GM19023 (cell line): ENCODE measurements around the gene OR51E2.
"Not testable (repeated sequence)": the region's sequence is repeated elsewhere in the genome, so short reads cannot be mapped to it uniquely, and the experiment has no call there.

ENCODE experiments used
- ATAC-seq: cut with Tn5 transposase; IDR thresholded peaks from one replicate; pipeline ENCODE4 v1.9.1; 2021; ENCODE audit warnings: mild to moderate bottlenecking, moderate library complexity; ENCODE audit not compliant: unreplicated experiment

Gene OR51E2, protein sequence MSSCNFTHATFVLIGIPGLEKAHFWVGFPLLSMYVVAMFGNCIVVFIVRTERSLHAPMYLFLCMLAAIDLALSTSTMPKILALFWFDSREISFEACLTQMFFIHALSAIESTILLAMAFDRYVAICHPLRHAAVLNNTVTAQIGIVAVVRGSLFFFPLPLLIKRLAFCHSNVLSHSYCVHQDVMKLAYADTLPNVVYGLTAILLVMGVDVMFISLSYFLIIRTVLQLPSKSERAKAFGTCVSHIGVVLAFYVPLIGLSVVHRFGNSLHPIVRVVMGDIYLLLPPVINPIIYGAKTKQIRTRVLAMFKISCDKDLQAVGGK

DNA sequence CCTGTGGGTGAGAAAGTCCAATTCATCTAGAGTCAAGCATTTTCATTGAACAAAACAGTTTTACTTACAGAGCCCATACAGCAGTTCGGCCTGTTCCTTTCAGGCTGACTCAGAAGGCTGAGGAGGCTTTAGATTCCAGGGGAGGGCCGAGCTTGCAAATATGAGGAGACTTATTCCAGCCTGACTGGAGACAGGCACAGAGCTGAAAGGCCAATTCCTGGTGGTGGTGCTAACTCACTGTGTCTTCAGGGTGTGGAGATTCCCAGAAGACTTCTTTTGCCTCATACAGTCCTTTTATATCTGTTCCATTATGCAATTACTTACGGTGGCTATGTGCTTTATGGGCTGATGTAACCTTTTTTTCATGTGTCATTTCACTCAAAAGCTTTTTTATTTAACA lies at the start of gene OR51E2:
Gene OR51E2 (minus strand): TSS at position 269 of the 400 bp plus-strand sequence. CDS start 15,142 bp downstream, outside the sequence.
- ATAC-seq = no peak

DNA sequence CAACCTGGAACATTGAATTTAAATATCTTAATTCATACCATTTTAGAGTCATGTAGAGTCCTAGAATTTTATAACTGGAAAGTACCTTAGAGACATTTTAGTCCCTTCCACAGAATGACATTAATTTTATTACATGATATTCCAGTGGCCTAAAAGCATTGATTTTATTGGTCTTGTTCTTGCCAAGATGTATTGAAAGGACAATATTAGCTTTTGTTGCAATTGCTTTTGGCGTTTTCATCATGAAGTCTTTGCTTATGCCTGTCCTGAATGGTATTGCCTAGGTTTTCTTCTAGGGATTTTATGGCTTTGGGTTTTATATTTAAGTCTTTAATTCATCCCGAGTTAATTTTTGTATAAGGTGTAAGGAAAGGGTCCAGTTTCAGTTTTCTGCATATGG lies 43.1 kb upstream of the OR51E2 start:
- ATAC-seq = no peak

DNA sequence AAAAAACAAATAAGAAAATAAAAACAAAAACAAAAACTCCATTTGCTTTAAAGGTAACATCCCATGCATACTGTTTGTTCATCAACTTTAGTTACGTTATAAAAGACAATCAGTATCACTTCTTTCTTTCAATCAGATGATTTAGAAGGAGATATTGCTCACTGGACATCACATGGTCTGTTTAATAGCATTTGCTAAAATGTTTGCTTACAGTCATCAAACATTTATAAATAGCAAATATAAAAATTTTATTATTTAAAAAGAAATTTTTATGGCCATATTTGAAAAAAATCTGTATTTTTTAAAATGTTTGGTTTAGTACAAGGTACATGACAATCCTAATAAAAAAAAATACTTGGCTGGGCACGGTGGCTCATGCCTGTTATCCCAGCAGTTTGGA lies 29.5 kb upstream of the OR51E2 start:
- ATAC-seq = no peak

DNA sequence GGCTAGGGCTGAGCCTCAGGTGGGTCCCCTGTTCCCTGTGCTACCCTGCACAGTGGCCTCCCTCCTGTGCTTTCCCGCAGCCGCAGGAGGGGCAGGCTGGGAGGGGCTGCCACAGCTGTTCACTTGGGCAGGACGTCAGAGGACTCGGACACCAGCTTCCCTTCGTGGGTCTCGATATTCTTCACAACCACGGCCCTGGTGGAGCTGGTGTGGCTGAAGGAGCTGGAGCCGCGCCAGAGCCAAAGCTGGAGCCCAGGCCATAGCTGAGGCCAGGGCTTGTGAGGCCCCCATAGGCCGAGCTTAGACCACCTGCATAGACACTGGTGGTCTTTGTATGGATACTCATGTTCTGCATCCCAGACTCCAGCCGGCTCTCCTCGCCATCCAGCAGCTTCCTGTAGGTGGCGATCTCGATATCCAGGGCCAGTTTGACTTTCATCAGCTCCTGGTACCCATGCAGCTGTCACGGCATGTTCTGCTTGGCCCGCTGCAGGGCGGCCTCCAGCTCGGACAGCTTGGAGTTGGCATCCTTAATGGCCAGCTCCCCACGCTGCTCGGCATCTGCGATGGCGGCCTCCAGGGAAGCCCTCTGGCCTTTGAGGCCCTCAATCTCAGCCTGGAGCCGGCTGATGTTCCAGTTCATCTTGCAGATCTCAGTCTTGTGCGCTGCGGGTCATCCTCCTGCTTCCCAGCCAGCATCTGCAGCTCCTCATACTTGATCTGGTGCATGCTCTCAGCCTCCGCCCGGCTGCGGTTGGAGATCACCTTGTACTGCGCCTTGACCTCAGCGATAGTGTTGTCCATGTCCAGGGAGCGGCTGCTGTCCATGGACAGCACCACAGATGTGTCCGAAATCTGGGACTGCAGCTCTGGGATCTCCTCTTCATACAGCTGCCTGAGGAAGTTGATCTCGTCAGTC lies 25.2 kb upstream of the OR51E2 start:
- not testable (repeated sequence) for ATAC-seq

DNA sequence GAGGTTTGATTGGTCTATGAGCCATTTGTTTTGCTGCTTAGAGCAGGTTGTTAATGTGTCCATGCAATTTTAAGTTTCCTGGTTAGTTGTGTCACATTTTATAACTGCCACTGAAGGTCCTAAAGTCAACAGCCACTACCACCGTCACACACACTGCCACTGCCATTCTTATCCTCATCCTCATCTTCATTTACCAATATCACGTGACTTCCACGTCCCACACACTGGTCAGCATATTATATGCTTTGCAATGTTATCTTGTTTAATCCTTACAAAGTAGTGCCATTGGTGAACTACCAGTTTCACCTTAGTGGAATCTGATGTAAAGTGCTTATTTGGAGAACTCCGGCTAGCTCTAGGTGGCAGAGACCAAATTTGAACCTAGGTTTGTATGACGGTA lies 16.6 kb upstream of the OR51E2 start:
- ATAC-seq = no peak

DNA sequence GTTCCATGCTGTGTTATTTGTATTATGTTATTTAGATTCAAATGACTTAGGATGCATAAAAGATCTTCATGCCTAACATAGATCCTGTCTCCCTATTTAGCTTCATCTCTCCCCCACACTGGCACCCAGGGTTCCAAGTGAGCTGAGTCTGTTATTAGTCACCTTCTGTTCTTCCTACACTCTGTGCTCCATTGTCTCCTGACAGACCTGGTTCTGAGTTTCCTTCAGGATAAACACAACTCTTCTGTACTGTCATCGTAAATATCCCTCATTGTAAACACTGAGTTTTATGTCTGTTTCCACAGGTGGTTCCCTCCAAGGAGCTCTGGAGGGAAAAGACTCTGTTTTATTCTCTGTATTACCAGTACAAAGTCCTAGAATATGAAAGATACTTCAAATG lies 15.6 kb upstream of the OR51E2 start:
- no peak for ATAC-seq

DNA sequence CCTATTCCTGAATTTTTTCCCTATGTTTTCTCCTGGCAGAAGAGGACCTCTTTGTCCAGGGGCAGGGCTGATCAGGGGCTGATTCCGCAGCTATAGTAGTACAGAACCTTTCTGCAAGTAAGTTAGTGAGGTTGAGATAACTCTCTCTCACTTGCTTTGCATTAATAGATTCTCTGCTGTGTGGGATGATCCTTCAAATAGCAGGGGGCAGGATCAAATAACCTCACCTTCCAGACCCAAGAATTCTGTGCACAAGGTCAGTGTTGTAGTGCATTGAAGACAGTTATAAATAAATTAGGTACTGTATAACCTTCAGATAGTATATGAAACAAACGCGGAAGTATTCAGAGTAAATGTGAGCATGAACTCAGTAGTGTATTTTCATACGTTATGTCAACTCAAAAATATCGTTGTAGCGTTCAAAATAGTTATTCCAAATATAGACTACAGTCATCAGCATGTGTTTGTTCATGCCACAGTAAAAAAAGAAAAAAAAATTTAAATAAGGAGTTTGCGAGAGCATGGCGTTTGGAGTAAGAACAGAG lies 7.2 kb upstream of the OR51E2 start:
- ATAC-seq = no peak

DNA sequence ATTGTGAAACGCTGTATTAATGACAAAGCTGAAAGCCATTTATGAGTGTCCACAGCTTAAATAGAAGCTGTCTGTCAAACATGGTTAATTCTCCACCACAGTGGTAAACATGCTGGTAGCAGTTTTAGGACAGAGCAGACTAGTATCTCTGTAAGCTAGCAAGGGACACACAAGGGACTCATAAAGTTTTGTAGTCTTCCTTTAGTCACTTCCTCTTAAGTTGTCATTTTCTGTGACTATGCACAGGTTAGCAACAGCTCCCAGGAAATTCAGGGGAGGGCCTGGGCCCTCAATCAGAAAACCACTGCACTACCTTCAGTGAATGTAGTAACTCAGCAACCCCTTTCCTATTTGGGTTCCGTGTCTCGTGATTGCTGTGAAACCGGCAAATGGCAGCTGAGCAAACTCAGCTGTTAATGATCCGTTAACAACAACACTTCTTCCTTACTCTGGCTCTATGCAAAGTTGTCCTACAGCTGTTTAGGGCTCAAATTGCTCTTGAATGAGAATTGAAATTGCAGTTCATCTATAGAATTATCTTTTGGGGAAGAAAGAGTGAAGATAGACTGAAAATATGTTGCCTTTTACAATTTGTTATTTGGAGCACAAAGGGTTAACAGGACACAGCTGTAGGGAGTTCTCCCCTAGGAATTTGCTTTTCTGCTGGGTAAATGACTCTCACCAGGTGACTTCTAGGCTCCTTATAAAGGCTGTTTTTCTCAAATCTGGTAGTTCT lies 6.6 kb upstream of the OR51E2 start, which contains the start of gene MMP26:
Gene MMP26 (plus strand): TSS at position 731 of the 736 bp plus-strand sequence.
- ATAC-seq = peak; percentile 68

DNA sequence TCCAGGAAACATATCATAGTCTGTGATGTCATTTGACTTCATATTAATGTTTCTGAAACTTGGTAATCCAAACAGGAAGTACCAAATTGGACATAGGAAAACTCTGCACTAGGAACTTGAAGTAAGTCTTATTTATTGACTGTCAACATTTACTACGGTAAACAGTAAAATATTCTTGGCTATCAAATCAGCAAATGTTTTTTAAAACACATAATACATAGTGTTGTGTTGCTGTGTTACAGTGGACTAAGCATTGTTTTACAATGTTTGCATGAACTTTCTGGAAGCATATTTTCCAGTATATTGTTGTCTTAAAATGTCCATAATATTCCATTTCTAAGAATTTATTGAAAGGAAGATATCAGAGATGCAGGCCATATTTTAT lies 2.8 kb upstream of the OR51E2 start:
- ATAC-seq = no peak

DNA sequence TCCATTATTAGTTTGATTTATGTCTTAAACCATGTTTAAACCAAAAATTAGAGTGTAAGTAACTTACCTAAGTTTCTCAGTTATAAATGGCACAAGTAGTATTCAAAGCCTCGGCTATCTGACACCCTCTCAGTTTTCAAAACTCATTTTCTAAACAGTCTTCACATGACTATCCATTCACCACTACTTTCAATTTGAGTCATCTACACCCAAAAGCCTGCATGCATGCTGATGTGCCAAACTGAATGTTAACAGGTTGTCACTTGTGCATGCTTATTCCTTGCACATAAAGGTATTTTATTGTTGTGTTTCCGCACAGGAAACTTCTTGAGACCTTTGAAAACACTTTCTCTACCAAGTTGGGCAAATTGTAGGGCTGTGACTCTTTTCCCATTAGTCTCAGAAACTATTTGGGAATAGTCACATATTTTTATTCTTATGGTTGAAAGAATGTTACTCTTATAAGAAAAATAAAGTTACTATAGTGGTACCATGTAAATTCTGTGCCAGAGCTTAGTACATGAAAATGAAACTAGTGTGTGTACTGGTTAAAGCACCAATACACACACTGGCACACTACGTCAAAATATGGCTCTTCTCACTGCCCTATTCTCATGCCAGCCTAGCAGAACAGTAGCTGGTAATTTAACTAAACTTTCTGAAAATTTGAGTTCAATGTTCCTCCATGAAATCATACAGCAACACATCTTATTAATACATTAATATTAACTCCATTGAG lies 2.2 kb upstream of the OR51E2 start:
- ATAC-seq = peak; percentile 70

DNA sequence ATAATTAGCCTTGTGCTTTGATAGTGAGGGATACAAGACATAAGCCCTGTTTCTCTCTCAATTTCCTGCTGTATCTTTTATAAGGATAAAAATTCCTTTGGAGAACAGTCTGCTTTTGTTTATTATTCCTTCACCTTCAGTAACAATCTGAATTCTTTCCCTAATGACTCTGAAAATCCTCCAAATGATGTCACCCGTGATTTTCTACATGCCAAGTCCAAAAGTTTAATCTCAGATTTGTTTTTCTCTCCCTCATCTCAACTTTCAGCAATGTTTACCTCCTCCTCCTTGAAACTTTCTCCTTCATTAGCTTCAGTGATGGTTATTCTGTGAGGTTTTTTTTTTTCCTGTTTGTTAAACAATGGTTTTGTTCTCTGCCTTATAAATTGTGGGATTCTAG lies 2.2 kb downstream of the OR51E2 start:
- ATAC-seq = no peak

DNA sequence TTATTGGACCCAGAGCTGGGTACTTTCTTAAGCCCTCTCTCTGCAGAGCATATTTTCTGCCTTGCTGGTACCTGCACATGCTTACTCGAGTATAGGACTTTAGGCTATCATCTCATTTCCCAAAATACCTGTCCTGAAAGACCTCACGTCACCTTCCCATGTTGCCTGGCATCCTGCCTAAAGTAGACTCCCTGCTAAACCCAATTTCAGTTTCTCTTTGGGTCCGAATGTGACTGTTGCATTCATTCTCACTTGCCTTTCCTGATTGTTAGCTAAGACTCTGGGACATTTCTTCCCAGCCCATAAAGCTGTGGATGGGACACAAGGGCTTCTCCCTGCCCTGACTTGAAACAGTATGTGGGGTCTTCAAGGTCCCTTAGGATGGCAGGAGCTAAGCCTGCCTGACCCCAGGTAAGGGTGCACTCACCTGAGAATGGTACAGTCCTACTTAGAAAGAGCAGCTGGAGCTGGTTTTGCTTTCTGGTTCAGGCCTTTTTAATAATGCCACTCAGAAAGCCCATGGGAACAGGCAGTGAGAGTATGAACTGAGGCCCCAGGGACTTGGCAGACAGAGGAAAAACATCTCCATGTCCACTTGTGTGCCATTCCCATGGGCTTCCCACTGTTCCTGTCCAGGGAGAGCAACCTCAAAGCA lies 12.9 kb downstream of the OR51E2 start:
- no peak for ATAC-seq

DNA sequence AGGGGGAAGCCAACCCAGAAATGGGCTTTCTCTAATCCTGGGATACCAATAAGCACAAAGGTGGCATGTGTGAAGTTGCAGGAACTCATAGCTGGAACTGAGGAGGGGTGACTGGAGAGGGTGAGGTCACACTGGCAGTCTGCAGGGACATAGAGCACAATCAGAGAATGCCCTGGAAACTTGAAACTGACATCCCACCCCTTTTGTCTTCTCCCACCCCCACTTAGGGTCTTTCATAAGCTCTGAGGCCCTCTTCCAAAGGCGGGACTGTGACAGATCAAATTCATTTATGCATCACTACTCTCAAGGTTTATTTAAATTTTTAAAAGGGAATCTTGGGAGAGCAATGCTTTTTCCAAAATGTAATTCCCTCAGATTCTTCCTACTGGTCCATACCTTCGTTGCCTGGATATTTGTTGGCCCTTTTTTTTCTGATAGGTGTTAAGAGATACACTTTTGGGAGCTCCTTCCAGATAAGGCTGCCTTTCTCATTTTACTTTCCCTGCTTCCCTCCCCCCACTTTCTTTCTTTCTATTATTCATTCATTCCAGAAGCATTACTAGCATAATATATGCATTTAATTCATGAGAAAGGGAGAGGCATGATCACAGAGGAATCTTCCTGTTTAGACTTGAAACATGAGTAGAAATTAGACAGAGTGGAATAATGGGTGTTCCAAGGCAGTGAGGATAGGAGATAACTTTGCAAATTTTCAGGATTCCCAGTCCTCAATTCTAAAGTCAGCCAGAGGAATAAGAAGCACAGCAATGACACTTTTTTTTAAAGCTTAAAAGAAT lies 14.8 kb downstream of the OR51E2 start:
- no peak for ATAC-seq

DNA sequence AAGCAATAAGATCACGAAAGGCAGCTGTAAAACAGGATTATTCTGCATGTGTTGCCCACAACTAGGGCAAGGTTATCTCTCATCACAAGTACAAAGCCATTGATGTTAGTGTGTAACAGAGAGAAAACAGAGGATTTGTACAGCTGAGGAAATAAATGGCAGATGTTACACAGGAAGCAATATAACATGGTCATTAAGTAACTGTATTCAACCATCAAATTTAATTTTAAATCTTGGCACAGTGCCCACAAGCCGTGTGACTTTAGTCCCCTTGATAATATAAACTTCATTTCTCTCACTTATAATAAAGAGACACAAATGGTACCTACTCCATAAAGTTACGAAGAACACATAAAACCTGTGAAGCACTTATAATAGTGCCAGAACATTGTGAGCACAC lies 17.3 kb downstream of the OR51E2 start:
- no peak for ATAC-seq

DNA sequence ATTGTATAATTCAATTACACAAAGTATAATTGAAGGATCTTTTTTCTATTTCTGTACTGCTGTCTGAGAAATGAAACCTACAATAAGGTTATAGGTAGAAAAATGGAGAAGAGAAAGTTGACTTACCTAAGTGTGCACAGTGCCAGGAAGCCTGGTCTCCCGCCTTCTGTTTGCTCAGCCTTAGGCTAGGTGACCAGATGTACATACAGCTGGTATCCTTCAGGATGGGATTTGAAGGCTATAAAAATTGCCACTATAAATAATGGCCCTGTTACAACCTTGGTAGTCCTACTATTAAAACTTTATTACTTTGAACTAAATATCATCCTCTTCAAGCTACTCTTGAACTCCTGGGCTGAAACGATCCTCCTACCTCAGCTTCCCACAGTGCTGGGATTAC lies 19.7 kb downstream of the OR51E2 start:
- ATAC-seq = no peak

DNA sequence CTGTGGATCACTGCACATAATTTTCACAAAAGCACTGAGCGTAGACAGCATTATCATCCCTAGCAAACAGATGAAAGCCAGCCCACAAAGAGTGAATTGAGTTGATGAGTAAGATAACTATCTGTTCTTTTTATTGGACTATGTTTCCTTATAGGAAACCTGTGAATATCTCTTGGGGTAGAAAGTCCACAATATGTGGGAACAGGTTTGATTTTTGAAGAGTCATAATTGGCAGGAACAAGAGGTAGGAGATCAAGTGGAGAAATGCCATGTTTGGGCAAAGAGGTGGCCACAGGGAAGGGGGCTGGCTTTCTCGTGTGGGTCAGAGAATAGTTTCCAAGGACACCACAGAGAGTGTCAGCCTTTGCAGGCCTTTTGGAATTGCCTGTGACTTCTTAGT lies 23.9 kb downstream of the OR51E2 start:
- ATAC-seq = no peak

DNA sequence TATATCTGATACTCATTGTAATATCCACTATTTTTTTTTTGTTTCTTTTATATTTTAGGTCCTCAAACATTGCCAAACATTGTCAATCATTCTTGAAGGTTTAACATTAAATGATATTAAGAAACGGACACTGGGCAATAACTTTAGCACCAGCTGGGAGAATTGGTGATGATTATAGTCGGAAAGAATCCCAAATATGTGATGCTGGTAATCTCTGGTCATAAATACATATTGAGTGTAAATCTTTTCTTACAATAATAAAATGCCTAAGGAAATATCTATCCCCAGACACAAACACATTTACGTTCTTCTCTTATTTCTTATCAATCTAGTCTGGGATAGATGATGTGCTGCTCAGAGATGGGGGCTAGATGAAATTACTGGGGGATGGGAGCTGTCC lies 25.2 kb downstream of the OR51E2 start:
- ATAC-seq = no peak

DNA sequence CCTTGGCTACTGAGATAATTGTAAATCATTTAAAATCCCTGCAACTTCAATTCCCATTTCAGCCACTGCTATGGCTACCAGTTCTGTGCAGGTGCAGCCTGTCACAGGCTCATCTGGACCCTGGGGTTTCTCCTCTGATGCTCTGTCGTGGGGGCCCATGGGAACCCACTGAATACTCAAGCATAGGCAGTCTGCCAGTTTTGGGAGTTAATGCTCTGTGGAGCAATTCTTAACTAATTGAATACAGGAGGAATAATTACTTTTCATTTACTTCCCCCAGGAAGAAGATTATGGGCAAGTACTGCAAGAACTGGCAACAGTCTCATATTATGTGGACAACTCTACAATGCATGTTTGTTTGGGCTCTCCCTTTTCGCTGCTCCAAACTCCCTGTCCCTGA lies 25.9 kb downstream of the OR51E2 start:
- ATAC-seq = no peak

DNA sequence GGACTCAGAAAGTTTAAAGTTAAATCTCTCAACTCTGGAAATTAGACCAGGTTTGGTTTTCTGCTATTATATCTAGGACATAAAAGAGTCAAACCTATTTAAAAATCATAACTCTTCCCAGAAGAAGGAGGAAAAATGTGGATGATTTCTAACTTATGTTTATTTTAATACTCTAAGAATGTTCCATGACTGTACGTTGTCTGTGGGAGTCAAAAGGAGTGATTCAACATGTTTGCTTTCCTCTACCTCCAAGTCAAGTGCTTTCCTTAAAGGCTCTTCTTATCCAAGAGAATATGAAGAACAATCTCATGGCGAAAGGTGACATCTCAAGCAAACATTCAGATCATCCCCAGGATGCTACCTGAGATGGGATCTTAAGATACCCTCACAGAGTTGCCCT lies 32.2 kb downstream of the OR51E2 start:
- ATAC-seq = no peak
